HEK293T (cell line): ENCODE measurements around the gene SMIM26.

Source experiments
- ARNT ChIP-seq: fragments of 450-650 bp; IDR thresholded peaks from 2 replicates; pipeline ENCODE4 v1.6.1; 2017; ENCODE audit warnings: mild to moderate bottlenecking
- BHLHE40 ChIP-seq: fragments of 450-650 bp; IDR thresholded peaks from 2 replicates; pipeline ENCODE4 v1.6.1; 2016; ENCODE audit warnings: mild to moderate bottlenecking, moderate library complexity, borderline replicate concordance
- CTBP1 ChIP-seq: fragments of 450-650 bp; IDR thresholded peaks from 2 replicates; pipeline ENCODE4 v1.6.1; 2016; ENCODE audit warnings: borderline replicate concordance
- ELF4 ChIP-seq: fragments of 450-650 bp; IDR thresholded peaks from 2 replicates; pipeline ENCODE4 v1.6.1; 2017; ENCODE audit warnings: antibody characterized with exemption
- FOXA1 ChIP-seq: fragments of 450-650 bp; IDR thresholded peaks from 2 replicates; pipeline ENCODE4 v1.6.1; 2016; ENCODE audit warnings: mild to moderate bottlenecking
- FOXK2 ChIP-seq: fragments of 450-650 bp; IDR thresholded peaks from 2 replicates; pipeline ENCODE4 v1.6.1; 2016; ENCODE audit warnings: mild to moderate bottlenecking
- L3MBTL2 ChIP-seq: fragments of 450-650 bp; conservative IDR thresholded peaks from 2 replicates; pipeline ENCODE4 v1.6.1; 2016; ENCODE audit warnings: mild to moderate bottlenecking
- SP1 ChIP-seq: fragments of 450-650 bp; IDR thresholded peaks from 2 replicates; pipeline ENCODE4 v1.6.1; 2017
- SUZ12 ChIP-seq: fragments of 450-650 bp; IDR thresholded peaks from 2 replicates; pipeline ENCODE4 v1.6.1; 2016; ENCODE audit warnings: mild to moderate bottlenecking
- ZNF384 ChIP-seq: fragments of 450-650 bp; IDR thresholded peaks from 2 replicates; pipeline ENCODE4 v1.6.1; 2016
- TF ChIP-seq, protein P1 (sequence below): fragments of 450-650 bp; IDR thresholded peaks from 2 replicates; pipeline ENCODE4 v1.6.1; 2016

DNA sequence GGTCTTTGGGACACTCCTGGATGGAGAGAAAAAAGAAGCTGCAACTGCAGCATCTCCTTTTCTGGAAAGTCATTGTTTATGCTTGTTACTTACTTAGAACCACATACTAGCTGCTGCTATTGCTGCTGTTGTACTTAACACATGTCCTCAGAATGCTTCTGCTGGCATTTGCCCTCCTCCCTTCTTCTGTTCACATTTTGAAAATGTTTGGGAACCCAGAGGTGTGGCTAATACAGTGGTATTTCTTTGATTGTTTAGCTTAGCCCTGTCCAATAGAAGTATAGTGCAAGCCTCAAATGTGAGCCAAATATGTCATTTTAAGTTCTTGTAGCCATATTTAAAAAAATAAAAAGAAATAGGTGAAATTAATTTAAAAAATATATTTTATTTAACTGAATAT, 29.0 kb downstream of the SMIM26 start:
- TF ChIP-seq ZNF384 (no peak), SP1 (no peak), SUZ12 (no peak), BHLHE40 (no peak), FOXA1 (no peak), L3MBTL2 (no peak), ELF4 (no peak), ARNT (no peak), FOXK2 (no peak), CTBP1 (no peak)
- TF ChIP-seq, protein P1, sequence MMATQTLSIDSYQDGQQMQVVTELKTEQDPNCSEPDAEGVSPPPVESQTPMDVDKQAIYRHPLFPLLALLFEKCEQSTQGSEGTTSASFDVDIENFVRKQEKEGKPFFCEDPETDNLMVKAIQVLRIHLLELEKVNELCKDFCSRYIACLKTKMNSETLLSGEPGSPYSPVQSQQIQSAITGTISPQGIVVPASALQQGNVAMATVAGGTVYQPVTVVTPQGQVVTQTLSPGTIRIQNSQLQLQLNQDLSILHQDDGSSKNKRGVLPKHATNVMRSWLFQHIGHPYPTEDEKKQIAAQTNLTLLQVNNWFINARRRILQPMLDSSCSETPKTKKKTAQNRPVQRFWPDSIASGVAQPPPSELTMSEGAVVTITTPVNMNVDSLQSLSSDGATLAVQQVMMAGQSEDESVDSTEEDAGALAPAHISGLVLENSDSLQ = no peak
